BJ (cell line): ENCODE results near the gene CYP1A1. TPM values are rescaled to one million over a fixed set of nuclear protein-coding genes. Genes with fewer than 3 reads are reported as not detected.
"Not testable (repeated sequence)": the region's sequence is repeated elsewhere in the genome, so short reads cannot be mapped to it uniquely, and the experiment has no call there.

Source experiments
- CTCF ChIA-PET: fragments of 350-600 bp; formaldehyde crosslinking; extraction: SDS; loops from one replicate; lab custom pipeline; 2021; ENCODE audit warnings: antibody characterized with exemption, inconsistent platforms; lab: Yijun Ruan, JAX
- POLR2A ChIA-PET: fragments of 300-600 bp; sonication (Branson Sonifier 250); formaldehyde crosslinking; extraction: SDS; loops from one replicate; lab custom pipeline; 2021; ENCODE audit warnings: antibody characterized with exemption; lab: Charles Lee
- DNase-seq: peaks from one replicate; pipeline ENCODE4 v3.0.0-alpha.2; 2011; ENCODE audit warnings: low read depth
- H3K27me3 ChIP-seq: 2 replicates; pipeline ENCODE4 v1.6.0; 2011; ENCODE audit warnings: low read length; ENCODE audit not compliant: control insufficient read depth, insufficient read depth
- H3K36me3 ChIP-seq: 2 replicates; pipeline ENCODE4 v1.5.1; 2011; ENCODE audit warnings: low read length; ENCODE audit not compliant: control insufficient read depth, insufficient read depth
- H3K4me3 ChIP-seq: 2 replicates; pipeline ENCODE4 v1.5.1; 2011; ENCODE audit warnings: low read depth, mild to moderate bottlenecking, control low read depth, low read length
- CTCF ChIP-seq: IDR thresholded peaks from 2 replicates; pipeline ENCODE4 v1.5.1; 2011; ENCODE audit warnings: low read depth, mild to moderate bottlenecking, control low read depth, inconsistent platforms, low read length, moderate library complexity; ENCODE audit not compliant: insufficient read depth
- polyA plus RNA-seq: library from polyadenylated mRNA; depleted of rRNA; stranded (reverse); fragments of >200 nt; gene quantifications from 2 replicates; pipeline ENCODE4 v1.2.3, GENCODE V29; 2011

CYP1A1 gene
- polyA plus RNA-seq, 1 experiment = not detected

- POLR2A ChIA-PET = no interaction called here
- H3K36me3 ChIP-seq = no peaks in the 10 kb centered on the region
- H3K4me3 ChIP-seq = no peak overlapping the region
- no peak for DNase-seq
- no peak for TF ChIP-seq CTCF
- CTCF ChIA-PET = interaction anchor here (1.3 kb wide), 1 partner anchor 29 kb away, joined by 3 read pairs; no protein-coding TSS in a partner anchor
- peaks cover 1% of the 10 kb centered on the region; the same call in 1 of the 2 replicates for H3K27me3 ChIP-seq
Measured at GRCh38 chr15:74742422-74742821, 17.1 kb upstream of the CYP1A1 start.

- CTCF ChIA-PET = interaction anchor here (0.6 kb wide), 1 partner anchor 12 kb away, joined by 3 read pairs; no protein-coding TSS in a partner anchor
Measured at GRCh38 chr15:74738239-74738638, 12.9 kb upstream of the CYP1A1 start.

GRCh38 chr15:74735305-74735704 is 10.0 kb upstream of the CYP1A1 start:
- POLR2A ChIA-PET = no interaction called here
- CTCF ChIA-PET = interaction anchor here (0.9 to 1.3 kb wide), 3 partner anchors 10 to 36 kb away, joined by 3 to 4 read pairs (median 4); partner anchors contain the start of gene CYP1A1
- no peaks in the 10 kb centered on the region for H3K36me3 ChIP-seq
- no peak for DNase-seq
- TF ChIP-seq CTCF = no peak
- H3K4me3 ChIP-seq = no peak overlapping the region
- H3K27me3 ChIP-seq = peaks cover 34% of the 10 kb centered on the region

More at GRCh38 chr15:74738239-74738638, 12.9 kb upstream of the CYP1A1 start:
- H3K27me3 ChIP-seq = peaks cover 13% of the 10 kb centered on the region
- POLR2A ChIA-PET, DNase-seq, H3K4me3 ChIP-seq, H3K36me3 ChIP-seq: not testable (repeated sequence)

- Histone ChIP-seq H3K27me3 (peaks cover 36% of the 10 kb centered on the region), H3K36me3 (no peaks in the 10 kb centered on the region), H3K4me3 (no peak overlapping the region)
- no peak for TF ChIP-seq CTCF
- CTCF ChIA-PET = interaction anchor here (0.5 to 1.1 kb wide), 2 partner anchors 35 to 168 kb away, joined by 3 read pairs; no protein-coding TSS in a partner anchor
- DNase-seq = no peak
- POLR2A ChIA-PET = no interaction called here
Measured at GRCh38 chr15:74733269-74733668, 7.9 kb upstream of the CYP1A1 start.

DNA sequence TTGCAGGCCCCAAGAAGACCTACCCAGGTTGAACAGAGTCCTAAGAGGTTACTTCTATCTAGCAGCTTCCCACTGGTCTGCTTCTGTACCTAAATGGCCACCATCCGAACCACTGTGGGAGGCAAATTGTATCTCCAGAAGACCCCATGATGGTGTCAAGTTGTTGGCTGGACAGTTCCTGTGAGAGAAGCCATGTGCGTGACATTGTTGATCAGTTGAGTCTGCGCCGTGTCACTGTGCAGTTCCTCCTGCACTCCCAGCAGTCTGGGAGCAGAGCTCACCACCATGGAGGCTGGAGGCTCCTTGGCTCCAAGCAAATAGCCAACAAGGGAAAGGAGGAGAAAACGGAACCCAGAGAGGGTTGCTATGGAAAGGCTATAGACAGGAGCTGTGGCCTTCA is 7.5 kb upstream of the CYP1A1 start:
- no peak overlapping the region for H3K4me3 ChIP-seq
- peaks cover 38% of the 10 kb centered on the region for H3K27me3 ChIP-seq
- CTCF ChIA-PET = interaction anchor here (0.5 to 1.1 kb wide), 2 partner anchors 35 to 169 kb away, joined by 3 read pairs; no protein-coding TSS in a partner anchor
- TF ChIP-seq CTCF = no peak
- no peaks in the 10 kb centered on the region for H3K36me3 ChIP-seq
- POLR2A ChIA-PET = no interaction called here
- no peak for DNase-seq
